Calu3 (cell line): ENCODE results near the gene RMI1. TPM values are rescaled to one million over a fixed set of nuclear protein-coding genes. Genes with fewer than 3 reads are reported as not detected.
A peak's percentile ranks its signal among the peaks of the same experiment; 100 is the strongest.

Experiments used
- microRNA-seq: library from miRNA; unstranded; fragments of <30 nt; microRNA quantifications from one replicate; pipeline ENCODE4 v1.2.0, GENCODE V29; 2022
- total RNA-seq: library from RNA; stranded (reverse); gene quantifications from 2 replicates; pipeline ENCODE4 v1.2.3, GENCODE V29; 2022

The RMI1 gene
- total RNA-seq, 1 experiment from 2014 or later: 15.4 TPM

Small RNAs within 50 kb of the gene (microRNA-seq; reads per million reads assigned to microRNA genes)
- 137 reads per million, percentile 69 among the genes with 10 or more reads in this experiment for gene MIR7-1

Other genes with a start within 250 kb of the RMI1 start
- gene GKAP1, start 163.0 kb upstream of the RMI1 start, total RNA-seq: 5.9 and 7.5 TPM in 2 replicates
- 5.8 and 6.6 TPM in 2 replicates for gene KIF27, start 59.4 kb upstream of the RMI1 start, total RNA-seq
- gene HNRNPK, start 590 bp upstream of the RMI1 start, total RNA-seq: 517 and 543 TPM in 2 replicates